KBM-7 (cell line): ENCODE measurements around the gene THAP2.

Experiments
- DNase-seq: peaks from one replicate; pipeline ENCODE4 v3.0.0-alpha.2; 2015
- in situ Hi-C: fragments of 300-500 bp; cut with MboI; formaldehyde crosslinking; loops from 2 replicates; pipeline ENCODE4 v1.14.3; 2020; ENCODE audit warnings: low sequenced_read_pairs, low pct_unique_long_range_greater_than_20kb, mixed read lengths

THAP2 gene

GRCh38 chr12:71663561-71664410 lies at the start of gene THAP2, which contains the start of gene ZFC3H1:
Gene THAP2 (plus strand): TSS chr12:71664301. CDS start chr12:71664510, 209 bp downstream.
Gene ZFC3H1 (minus strand): TSS chr12:71663848. CDS start chr12:71663610, 238 bp downstream.
- in situ Hi-C loops: no loop called here
- DNase-seq: peak; percentile 98

GRCh38 chr12:71621938-71622337 lies 42.2 kb upstream of the THAP2 start:
- no peak for DNase-seq
- in situ Hi-C loops: no loop called here

- no peak for DNase-seq
- in situ Hi-C loops: no loop called here
Measured at GRCh38 chr12:71625476-71625875, 38.6 kb upstream of the THAP2 start.

GRCh38 chr12:71626098-71626497 lies 38.0 kb upstream of the THAP2 start:
- DNase-seq: peak; percentile 83
- in situ Hi-C loops: no loop called here

DNA sequence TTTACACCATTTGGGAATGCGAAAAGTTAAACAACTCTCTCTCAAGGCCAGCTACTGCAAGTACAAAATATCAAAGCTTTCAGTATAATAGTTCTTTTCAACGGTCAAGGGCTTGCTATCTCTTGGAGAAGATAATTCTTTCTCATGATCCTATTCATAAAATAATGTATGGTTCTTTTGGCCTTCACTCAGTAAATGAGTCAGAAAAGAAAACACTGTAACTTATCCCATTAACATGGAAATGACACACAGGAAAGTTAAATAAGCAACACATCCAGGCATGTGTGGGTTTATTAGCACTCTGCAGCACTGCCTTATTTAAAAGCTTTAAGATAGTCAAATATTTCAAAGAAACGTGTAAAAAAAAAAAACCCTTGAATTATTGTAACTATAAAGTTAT lies 37.3 kb upstream of the THAP2 start:
- in situ Hi-C loops: no loop called here
- no peak for DNase-seq

DNA sequence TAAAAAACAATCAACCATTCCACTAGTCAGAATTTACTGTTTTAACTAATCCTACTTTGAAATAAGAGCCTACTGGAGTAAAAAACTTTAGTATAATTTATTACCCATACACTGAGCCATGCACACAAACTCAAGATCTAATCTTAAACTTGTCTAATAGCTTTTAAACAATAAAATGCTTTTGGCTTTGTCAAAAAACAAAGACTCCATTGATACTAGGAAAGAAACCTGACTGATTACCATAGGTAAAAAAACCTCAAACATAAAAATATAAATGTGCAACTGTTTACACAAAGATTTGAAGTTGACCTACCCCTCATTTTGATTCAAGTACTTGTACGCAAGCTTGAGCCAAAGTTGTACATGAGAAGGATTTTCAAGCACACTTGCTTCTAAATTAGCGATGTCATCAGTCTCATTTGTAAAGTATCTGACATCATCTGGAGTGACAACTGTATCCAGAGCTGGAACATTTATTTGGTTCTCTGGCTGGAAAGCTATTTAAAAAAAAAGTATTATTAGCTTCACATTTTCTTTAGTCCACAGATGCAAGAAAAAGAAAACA lies 36.6 kb upstream of the THAP2 start:
- DNase-seq: no peak
- in situ Hi-C loops: no loop called here

- in situ Hi-C loops: no loop called here
- peak; percentile 64 for DNase-seq
Measured at GRCh38 chr12:71636704-71637115, 27.4 kb upstream of the THAP2 start.

GRCh38 chr12:71638499-71638898 lies 25.6 kb upstream of the THAP2 start:
- no peak for DNase-seq
- in situ Hi-C loops: no loop called here

GRCh38 chr12:71639341-71639760 lies 24.8 kb upstream of the THAP2 start:
- no peak for DNase-seq
- in situ Hi-C loops: no loop called here

GRCh38 chr12:71640316-71640715 lies 23.8 kb upstream of the THAP2 start:
- in situ Hi-C loops: no loop called here
- no peak for DNase-seq

- in situ Hi-C loops: no loop called here
Measured at GRCh38 chr12:71641390-71641789, 22.7 kb upstream of the THAP2 start.

DNA sequence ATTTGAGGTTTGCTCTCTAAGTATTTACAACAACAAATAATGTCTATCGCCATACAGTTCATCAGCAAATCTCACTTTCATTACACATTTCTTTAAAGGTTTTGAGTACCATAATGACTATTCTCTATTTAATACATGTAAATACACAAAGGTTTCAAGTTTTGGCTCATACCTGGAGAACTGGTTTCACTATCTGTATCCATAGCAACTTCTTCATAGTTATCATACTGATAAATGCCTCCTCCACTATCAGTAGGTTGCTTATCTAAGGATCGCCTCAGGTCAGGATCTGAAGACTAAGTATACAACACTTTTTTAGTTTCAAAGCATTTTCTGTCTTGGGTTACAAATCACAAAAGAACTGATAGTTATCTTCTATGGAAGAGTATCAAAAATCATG lies 21.8 kb upstream of the THAP2 start:
- in situ Hi-C loops: no loop called here
- no peak for DNase-seq

More at GRCh38 chr12:71641390-71641789, 22.7 kb upstream of the THAP2 start:
- DNase-seq: no peak

DNA sequence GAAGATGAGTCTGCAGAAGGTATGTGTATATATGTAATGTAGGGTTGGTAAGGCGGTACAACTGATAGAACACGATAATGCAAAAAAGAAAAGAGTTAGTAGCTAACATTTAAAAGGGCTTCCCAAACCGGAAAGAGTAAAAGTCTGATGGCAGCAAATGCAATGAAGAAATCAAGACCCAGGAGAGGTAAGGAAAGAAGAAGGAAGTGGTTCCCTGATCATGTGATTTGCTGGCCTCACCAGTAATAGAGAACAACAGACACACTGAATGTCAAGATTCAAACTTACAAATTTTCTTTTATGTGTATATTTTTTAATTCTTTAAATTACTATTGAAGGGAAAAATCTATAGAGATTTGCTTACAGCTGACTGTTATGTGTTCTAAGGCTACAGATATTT lies 18.8 kb upstream of the THAP2 start:
- in situ Hi-C loops: no loop called here
- DNase-seq: peak; percentile 55

- in situ Hi-C loops: no loop called here
- DNase-seq: no peak
Measured at GRCh38 chr12:71646512-71646911, 17.6 kb upstream of the THAP2 start.

GRCh38 chr12:71648537-71648936 lies 15.6 kb upstream of the THAP2 start:
- in situ Hi-C loops: no loop called here
- DNase-seq: no peak

- DNase-seq: no peak
- in situ Hi-C loops: no loop called here
Measured at GRCh38 chr12:71649401-71649800, 14.7 kb upstream of the THAP2 start.

- in situ Hi-C loops: no loop called here
- DNase-seq: no peak
Measured at GRCh38 chr12:71652656-71653055, 11.4 kb upstream of the THAP2 start.

DNA sequence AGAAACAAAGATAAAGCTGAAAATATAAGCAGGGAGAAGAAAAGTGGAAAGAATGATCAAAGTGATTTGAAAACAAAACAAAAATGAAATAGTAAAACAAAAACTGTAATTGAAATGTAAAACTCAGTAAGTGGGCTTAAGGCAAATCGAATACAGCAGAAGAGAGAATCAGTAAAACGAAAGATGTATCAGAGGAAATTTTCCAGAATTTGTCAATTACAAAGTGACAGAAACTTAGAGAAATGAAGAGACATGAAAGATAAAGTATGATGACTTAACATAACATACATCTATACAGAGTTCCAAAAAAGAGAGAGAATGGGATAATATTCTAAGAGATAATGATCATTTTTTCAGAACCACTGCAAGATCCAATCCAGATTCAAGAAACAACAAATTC lies 11.0 kb upstream of the THAP2 start:
- in situ Hi-C loops: no loop called here
- DNase-seq: no peak

DNA sequence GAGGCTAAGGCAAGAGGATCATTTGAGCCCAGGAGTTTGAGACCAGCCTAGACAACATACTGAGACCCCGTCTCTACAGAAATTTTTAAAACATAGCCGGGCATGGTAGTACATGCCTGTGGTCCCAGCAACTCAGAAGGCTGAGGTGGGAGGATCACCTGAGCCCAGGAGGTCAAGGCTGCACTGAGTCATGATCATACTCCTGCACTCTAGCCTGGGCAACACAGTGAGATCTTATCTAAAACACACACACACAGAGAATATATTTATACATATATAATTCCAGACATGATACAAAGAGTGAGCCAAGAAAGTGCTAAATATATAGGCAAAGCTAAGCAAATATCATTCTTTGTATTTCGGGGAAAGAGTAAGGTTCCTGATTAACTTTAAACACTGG lies 9.9 kb upstream of the THAP2 start:
- in situ Hi-C loops: no loop called here
- no peak for DNase-seq

DNA sequence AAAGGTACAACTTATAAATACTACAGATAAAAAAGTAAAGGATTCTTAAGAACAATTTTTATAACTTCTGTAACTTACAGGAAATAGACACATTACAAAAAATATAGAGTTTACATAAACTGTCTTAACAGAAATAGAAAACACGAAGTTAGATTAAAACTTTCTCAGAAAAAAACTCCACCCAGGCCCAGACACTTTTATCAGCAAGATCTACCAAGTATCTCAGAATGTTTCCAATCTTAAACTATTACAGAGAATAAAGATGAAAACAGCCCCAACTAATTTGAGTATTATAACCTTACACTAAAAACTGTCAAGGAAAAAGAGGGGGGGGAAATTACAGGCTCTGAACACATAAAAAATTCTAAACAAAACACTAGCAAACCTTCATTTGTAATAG lies 8.6 kb upstream of the THAP2 start:
- no peak for DNase-seq
- in situ Hi-C loops: no loop called here

DNA sequence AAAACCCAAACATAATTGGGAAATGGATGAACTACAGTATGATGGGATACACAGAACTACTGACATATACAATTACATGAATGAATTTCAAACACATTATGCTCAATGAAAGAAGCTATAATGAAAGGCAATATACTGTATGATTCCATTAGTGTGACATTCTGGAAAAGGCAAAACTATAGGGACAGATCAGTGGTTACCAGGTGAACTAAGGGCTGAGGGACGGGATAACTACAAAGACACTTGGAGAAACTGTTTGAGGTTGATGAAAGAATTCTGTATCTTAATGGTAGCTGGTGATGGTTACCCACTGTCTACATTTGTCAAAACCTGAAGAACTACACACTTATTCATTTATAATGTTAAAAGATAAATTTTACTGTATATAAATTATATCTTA lies 8.2 kb upstream of the THAP2 start:
- DNase-seq: no peak
- in situ Hi-C loops: no loop called here
